ENCODE measurements around the gene RASGRF1.

The RASGRF1 gene

GRCh38 chr15:78982736-78983135, 107.8 kb downstream of the RASGRF1 start:
- DNase-seq: no peak

DNA sequence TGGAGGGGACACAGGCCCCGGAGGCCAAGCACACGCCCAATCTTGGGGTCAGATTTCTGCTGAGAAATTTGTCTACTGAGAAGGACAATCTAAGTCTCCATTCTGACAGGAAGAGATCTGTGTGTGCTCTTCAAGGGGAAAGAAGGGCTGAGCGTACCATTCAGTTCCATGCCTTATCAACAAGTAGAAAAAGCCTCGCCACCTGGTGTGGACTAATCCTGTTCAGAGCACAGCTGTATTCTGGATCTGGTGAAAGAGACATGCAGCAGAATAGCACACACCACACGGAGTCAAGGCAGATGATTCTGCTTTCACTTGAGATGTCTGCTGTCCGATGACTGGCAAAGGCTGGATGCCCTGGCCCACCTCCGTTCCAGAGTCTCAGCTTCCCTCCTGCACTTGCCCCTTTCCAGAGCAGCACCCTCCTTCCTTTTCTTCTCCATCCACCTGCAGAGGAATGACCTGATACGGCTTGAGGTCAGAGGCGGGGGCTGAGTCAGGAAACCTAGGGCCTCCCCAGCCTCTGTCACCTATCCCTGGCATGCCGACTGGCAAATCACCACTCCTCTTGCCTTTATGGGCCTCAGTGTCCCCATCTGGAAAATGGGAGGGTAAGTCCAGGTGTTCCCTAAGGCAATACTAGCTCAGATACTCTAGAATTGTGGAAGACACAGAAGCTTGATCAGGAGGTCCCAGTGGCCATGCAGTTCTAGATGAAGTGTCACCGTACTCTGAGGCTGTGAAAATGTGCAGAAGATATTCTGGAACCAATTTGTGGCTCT, 108.9 kb downstream of the RASGRF1 start:
- DNase-seq: no peak

GRCh38 chr15:78979456-78980320, 110.9 kb downstream of the RASGRF1 start:
- peak; percentile 3 to 27 for DNase-seq

- no peak for DNase-seq
Measured at GRCh38 chr15:78978601-78979179, 111.9 kb downstream of the RASGRF1 start.

DNA sequence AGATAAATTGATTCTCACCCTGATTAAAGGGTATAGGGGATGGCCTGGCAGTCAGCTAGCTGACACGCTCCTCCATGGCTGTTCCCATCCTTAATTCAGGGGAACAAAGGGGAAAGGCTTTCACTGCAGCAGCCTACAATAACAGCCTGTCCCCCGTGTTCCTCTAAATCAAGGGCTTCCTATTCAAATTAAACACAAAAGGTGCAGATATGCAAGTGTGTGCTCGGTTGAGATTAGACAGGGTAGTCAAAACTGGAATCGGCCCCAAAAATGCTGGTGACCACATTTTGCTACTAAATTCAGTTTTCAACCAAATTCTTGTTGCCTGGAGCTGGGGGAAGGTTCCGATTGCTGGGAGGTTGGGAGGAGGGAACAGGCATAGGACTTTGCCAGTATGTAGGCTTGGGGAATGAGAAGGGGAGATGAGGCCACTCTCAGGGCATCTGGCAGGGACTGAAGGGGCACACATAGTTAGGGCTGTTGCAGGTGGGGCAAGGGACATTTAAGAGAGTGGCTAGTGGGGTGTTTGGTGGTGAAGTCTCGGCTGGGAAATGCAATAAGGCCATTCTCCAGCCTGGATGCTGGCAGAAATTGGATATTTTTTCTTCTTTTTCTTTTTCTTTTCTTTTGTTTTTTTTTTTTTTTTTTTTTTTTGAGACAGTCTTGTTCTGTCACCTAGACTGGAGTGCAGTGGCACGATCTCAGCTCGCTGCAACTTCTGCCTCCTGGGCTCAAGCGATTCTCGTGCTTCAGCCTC, 112.8 kb downstream of the RASGRF1 start:
- no peak for DNase-seq

- no peak for DNase-seq
Measured at GRCh38 chr15:78977091-78977571, 113.4 kb downstream of the RASGRF1 start.

GRCh38 chr15:78976691-78977090, 113.9 kb downstream of the RASGRF1 start:
- no peak for DNase-seq

- DNase-seq: no peak
Measured at GRCh38 chr15:78974272-78974918, 116.2 kb downstream of the RASGRF1 start.

- DNase-seq: no peak
Measured at GRCh38 chr15:78969687-78970349, 120.8 kb downstream of the RASGRF1 start.

- DNase-seq: no peak
Measured at GRCh38 chr15:78968539-78969271, 121.9 kb downstream of the RASGRF1 start.

GRCh38 chr15:78968114-78968513, 122.5 kb downstream of the RASGRF1 start:
- no peak for DNase-seq

- DNase-seq: no peak
Measured at GRCh38 chr15:78960308-78960707, 130.3 kb downstream of the RASGRF1 start.

- DNase-seq: no peak
Measured at GRCh38 chr15:78959360-78959759, 131.2 kb downstream of the RASGRF1 start.

DNA sequence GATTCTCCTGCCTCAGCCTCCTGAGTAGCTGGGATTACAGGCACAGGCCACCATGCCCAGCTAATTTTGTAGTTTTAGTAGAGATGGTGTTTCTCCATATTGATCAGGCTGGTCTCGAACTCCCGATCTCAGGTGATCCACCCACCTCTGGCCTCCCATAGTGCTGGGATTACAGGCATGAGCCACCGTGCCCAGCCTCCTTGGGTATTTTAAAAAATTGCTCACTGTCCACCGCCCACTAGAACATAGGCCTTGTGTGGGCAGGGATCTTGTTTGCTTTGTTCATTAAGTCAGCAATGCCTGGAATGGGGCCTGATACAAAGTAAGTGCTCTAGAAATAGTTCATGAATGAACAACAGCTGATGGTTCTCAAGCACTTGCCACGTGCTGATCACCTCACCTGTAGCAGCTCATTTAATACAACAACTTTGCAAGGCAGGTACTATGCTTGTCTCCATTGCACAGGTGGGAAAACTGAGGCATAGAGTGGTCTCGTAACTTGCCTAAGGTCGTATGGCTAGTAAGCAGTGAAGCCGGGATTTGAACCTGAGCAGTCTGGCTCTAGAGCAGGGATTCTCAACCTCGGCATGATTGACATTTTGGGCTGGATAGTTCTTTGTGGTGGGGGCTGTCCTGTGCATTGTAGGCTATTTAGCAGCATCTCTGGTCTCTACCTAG, 133.0 kb downstream of the RASGRF1 start:
- DNase-seq: no peak

- DNase-seq: no peak
Measured at GRCh38 chr15:78956937-78957336, 133.6 kb downstream of the RASGRF1 start.

DNA sequence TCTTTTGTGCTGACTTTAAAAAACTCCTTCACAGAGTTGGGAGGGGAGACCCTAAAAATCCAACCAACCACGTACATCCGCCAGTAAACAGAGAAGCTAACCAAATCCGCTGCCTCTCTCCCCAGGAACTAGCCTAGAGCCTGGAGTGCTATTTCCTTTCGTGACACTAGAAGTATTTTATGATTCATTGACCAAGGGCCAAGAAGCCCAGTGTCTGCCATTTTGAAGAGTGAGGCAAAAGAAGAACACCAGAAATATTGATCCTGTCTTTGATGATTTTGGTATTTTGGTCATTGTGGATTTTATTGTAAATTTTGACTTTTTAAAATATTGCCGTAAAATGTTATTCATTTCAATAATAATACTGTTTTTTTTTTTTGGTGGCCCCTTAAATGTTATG, 135.2 kb downstream of the RASGRF1 start:
- no peak for DNase-seq

GRCh38 chr15:78951841-78952238, 138.7 kb downstream of the RASGRF1 start:
- DNase-seq: no peak

- DNase-seq: no peak
Measured at GRCh38 chr15:78950902-78951840, 139.4 kb downstream of the RASGRF1 start.

GRCh38 chr15:78950343-78950742, 140.2 kb downstream of the RASGRF1 start:
- no peak for DNase-seq
